Right lobe of liver (tissue), 6 donors: Measurements from ENCODE around the gene GPC6. TPM values are rescaled to one million over a fixed set of nuclear protein-coding genes. Genes with fewer than 3 reads are reported as not detected.

Experiments
- ATAC-seq, 4 donors: fragments of 200-7000 bp; cut with Tn5 transposase; one replicate each; pipeline ENCODE4 v1.9.1; 2020; ENCODE audit warnings: mild to moderate bottlenecking in 4 of 4, moderate library complexity in 4 of 4
- DNase-seq, 3 donors: peaks; one replicate each; pipeline ENCODE4 v3.0.0-alpha.2; 2020
- H3K27ac ChIP-seq, 3 donors: fragments of 200-600 bp; one replicate each; pipeline ENCODE4 v1.8.0; 2022
- H3K27me3 ChIP-seq, 2 donors: fragments of 200-600 bp; one replicate each; pipeline ENCODE4 v1.8.0; 2022
- H3K36me3 ChIP-seq, 4 donors: fragments of 200-600 bp; sonication (generic) in 1 of 4; one replicate each; pipeline versions ENCODE4 v1.5.1 to v1.8.0; 2017 to 2022; ENCODE audit warnings: control low read depth in 1 of 4
- H3K4me1 ChIP-seq, 4 donors: fragments of 200-600 bp; sonication (generic) in 1 of 4; one replicate each; pipeline versions ENCODE4 v1.5.1 to v1.8.0; 2017 to 2022; ENCODE audit warnings: control low read depth in 1 of 4
- H3K4me3 ChIP-seq, 3 donors: fragments of 200-600 bp; one replicate each; pipeline ENCODE4 v1.8.0; 2022
- H3K9me3 ChIP-seq, 4 donors: fragments of 200-600 bp; sonication (generic) in 1 of 4; one replicate each; pipeline versions ENCODE4 v1.5.1 to v1.8.0; 2017 to 2022; ENCODE audit warnings: control low read depth in 1 of 4
- CTCF ChIP-seq, 4 donors: fragments of 200-600 bp in 3 of 4; fragments of 450-650 bp in 1 of 4; IDR thresholded peaks; one replicate each; pipeline versions ENCODE4 v1.5.1 to v1.8.0; 2016 to 2022; ENCODE audit warnings: antibody characterized with exemption in 4 of 4, mild to moderate bottlenecking in 2 of 4
- POLR2A ChIP-seq: fragments of 450-650 bp; IDR thresholded peaks from one replicate; pipeline ENCODE4 v1.6.1; 2017; ENCODE audit warnings: antibody characterized with exemption, mild to moderate bottlenecking
- WGBS: methylation state at CpG from one replicate; pipeline ENCODE4 v1.1.6; 2018; ENCODE audit warnings: low coverage, low lambda C conversion rate; ENCODE audit not compliant: insufficient coverage; ENCODE audit errors: missing lambda C conversion rate; 5-methylcytosine and 5-hydroxymethylcytosine counted together
- intact Hi-C, 2 donors: fragments of 100-400 bp; cut with DNase I; formaldehyde crosslinking; loops; one replicate each; pipeline versions ENCODE4 v1.11.2 to v1.14.1; 2022
- total RNA-seq, 6 experiments: library from RNA; depleted of rRNA in 2 of 6; stranded (reverse); fragments of >200 nt in 2 of 6; fragmentation: NEBNext Ultra II Directional in 3 of 6; extraction: Animal tissue kit (Norgen Biotek cat#: 25700) in 3 of 6; gene quantifications; one replicate each; pipeline versions ENCODE4 v1.1.0 to v1.2.4, GENCODE V29; 2016 to 2023
- donor health status: DM: no; HTN: yes; CAD: no.
- donor health status: DM: no; HTN: no; CAD: no.
- donor health status: DM: no; HTN: no; CAD: no.
- donor health status: DM: no; HTN: yes; CAD: no.
- donor health status: DM: no; HTN: yes; CAD: no.

GPC6 gene
- total RNA-seq, 6 experiments from 2014 or later, result 18.6 to 30.1 (median 20.2) TPM

DNA sequence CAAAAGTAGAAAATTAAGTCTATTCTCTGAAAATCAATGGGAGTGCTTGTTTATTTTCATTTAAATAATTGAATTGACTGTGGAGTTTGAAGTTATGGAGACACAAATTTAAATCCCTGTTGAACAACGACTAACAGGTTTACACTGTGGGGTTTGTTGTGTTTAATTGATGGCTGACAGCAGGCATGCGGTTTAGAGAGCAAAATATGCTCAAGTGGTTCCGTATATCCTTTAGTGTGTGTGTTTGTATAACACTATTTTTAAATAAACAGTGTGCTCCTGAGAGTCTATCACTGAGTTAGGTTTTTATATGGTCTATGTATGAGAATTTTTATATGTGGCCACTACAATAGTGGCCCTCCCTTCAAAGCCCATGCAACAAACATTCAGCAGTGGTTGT lies 332.0 kb downstream of the GPC6 start:
- Histone ChIP-seq H3K9me3 (no peaks in the 10 kb centered on the region), H3K27ac (no peak overlapping the region), H3K4me1 (no peaks in the 10 kb centered on the region), H3K27me3 (no peaks in the 10 kb centered on the region), H3K36me3 (no peaks in the 10 kb centered on the region), H3K4me3 (no peak overlapping the region)
- no peak for ATAC-seq
- intact Hi-C loops, result no loop called here
- WGBS, result 81% methylated on average over 3 of the region's 3 CpGs
- DNase-seq, result no peak
- TF ChIP-seq POLR2A (no peak), CTCF (IDR thresholded peaks at IDR 0.05) (no peak)

DNA sequence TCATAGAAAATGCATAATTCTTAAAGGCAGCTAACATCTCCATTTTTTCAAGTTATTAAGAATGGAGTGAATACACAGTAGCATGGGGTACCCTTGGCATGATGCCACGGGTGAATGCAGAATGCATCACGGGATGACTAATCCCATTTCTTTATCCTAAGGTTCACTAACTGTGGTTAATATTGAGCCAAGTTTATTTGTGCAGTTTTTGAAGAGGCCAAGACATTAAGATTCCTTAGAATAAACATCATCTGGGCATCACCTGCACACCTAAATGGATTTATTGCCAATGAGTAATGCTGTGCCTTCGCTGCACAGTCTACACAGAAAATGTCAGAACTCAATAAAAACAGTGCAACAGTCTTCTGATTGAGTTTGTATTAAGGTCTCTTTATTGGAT lies 333.1 kb downstream of the GPC6 start:
- no peak for ATAC-seq
- 63% methylated on average over 3 of the region's 3 CpGs for WGBS
- TF ChIP-seq POLR2A (no peak), CTCF (IDR thresholded peaks at IDR 0.05) (no peak)
- H3K36me3 ChIP-seq, result no peaks in the 10 kb centered on the region
- intact Hi-C loops, result no loop called here
- no peaks in the 10 kb centered on the region for H3K9me3 ChIP-seq
- H3K27ac ChIP-seq, result no peak overlapping the region
- H3K4me3 ChIP-seq, result no peak overlapping the region
- no peaks in the 10 kb centered on the region for H3K4me1 ChIP-seq
- DNase-seq, result no peak
- H3K27me3 ChIP-seq, result no peaks in the 10 kb centered on the region

GRCh38 chr13:93561576-93562225 lies 335.1 kb downstream of the GPC6 start:
- ATAC-seq, result peak in 1 of 4 donors; percentile 63

DNA sequence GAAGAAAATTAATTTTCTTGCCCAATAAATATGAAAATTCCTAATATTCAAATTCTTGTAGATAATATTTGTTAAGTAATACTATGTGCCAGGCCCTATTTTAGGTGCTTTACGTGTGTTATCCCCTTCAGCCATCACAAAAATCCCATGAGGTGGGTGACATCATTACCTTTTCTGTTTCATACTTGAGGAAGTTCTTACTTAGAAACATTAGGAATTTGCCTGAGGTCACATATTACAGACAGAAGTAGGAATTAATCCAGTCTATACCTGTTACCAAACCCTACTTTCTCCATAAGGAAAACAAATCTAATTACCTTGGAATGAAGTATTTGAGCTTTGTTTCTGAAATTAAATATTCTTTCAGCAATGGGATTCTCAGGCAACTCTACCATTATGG lies 336.1 kb downstream of the GPC6 start:
- Histone ChIP-seq H3K27ac (no peak overlapping the region), H3K36me3 (no peaks in the 10 kb centered on the region), H3K27me3 (no peaks in the 10 kb centered on the region), H3K4me3 (no peak overlapping the region), H3K4me1 (no peaks in the 10 kb centered on the region), H3K9me3 (no peaks in the 10 kb centered on the region)
- TF ChIP-seq CTCF (IDR thresholded peaks at IDR 0.05), result no peak
- TF ChIP-seq POLR2A, result no peak
- ATAC-seq, result no peak
- no peak for DNase-seq
- WGBS, result 87% methylated on average over 1 of the region's 1 CpG
- intact Hi-C loops, result no loop called here

More at GRCh38 chr13:93561576-93562225, 335.1 kb downstream of the GPC6 start:
- TF ChIP-seq CTCF (IDR thresholded peaks at IDR 0.05), result no peak
- no peak for TF ChIP-seq POLR2A
- Histone ChIP-seq H3K4me1 (no peaks in the 10 kb centered on the region), H3K36me3 (no peaks in the 10 kb centered on the region), H3K4me3 (no peak overlapping the region), H3K9me3 (no peaks in the 10 kb centered on the region), H3K27ac (no peak overlapping the region), H3K27me3 (no peaks in the 10 kb centered on the region)
- intact Hi-C loops, result no loop called here
- DNase-seq, result no peak
- 59% methylated on average over 4 of the region's 4 CpGs for WGBS
